ENCODE data around the gene TTC23. TPM values are rescaled to one million over a fixed set of nuclear protein-coding genes. Genes with fewer than 3 reads are reported as not detected.

TTC23 gene
- total RNA-seq, 4 donors from 2014 or later = 19.9 to 45.3 (median 34.0) TPM

DNA sequence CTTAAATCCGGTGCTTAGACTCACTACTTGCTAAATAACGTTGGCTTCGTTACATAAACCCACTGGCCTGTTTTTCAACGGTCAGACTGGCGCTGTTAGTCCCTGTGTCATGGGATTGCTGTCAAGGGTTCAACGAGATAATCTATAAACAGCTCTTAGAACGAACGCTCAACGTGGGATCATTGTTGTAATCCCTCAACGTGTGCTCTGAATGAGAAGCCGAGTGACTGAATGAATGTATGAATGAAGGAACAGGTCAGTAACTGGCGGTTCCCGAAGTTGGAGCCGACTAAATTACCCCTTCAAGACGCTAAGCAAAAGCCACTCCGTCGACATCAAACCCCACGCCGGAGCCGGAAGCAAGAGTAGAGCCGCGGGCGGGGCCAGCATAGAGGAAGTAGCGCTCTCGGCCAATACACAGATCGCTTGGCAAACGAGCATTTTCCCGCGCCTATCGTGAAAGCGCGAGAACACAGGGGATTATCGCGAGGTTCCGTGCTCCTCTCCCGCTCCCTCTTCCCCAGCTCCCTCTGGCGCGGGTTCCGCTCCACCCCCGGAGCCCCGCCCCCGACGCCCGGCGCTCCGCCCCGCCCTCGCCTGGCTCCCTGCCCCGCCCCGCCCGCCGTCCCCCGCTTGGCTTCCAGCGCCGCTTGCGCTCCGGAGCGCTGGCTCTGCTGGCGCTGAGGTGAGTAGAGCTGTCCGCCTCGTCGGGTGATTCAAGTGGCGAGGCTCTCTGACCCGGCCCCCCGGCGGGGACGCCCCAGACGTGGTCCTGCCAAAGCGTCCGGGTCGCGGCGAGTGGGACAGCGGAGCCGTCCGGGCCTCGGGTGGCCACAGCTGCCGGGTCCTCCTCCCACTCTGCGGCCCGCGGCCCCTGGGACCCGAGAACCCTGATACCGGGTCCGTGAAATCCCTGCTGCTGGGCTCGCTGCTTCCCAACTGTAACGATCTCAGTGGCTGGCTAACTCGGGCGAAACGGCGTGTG, 1.8 kb upstream of the TTC23 start, which contains the start of gene LRRC28:
TSS of gene LRRC28 (plus strand) at position 625 of the 985 bp plus-strand sequence. CDS start 4,477 bp downstream, outside the sequence.
- 2% methylated on average over 34 to 53 of the region's 90 CpGs for WGBS, 2 donors
- Histone ChIP-seq H3K27ac (peak within 1 kb of the TSS; percentile 89 to 96 (median 93)), H3K36me3 (peaks cover 0 to 3% of the 10 kb centered on the region in 2 donors), H3K9me3 (no peaks in the 10 kb centered on the region), H3K27me3 (no peaks in the 10 kb centered on the region), H3K4me3 (replicated peaks in 1 of 3) (peak within 1 kb of the TSS; percentile 70 to 79 (median 73)), H3K4me1 (peaks cover 12 to 26% of the 10 kb centered on the region in 2 donors)
- TF ChIP-seq POLR2A (IDR thresholded peaks at IDR 0.05) = peak; percentile 70 to 88
- TF ChIP-seq CTCF (IDR thresholded peaks at IDR 0.05) = peak in 1 of 6 experiments; percentile 4
- intact Hi-C loops (cut with DNase I) = no loop called here
- DNase-seq = peak; percentile 99

GRCh38 chr15:99250494-99250856, 1.1 kb upstream of the TTC23 start:
- Histone ChIP-seq H3K9me3 (no peaks in the 10 kb centered on the region), H3K36me3 (no peaks in the 10 kb centered on the region), H3K4me3 (replicated peaks in 1 of 3) (peak overlapping the region; percentile 33 to 79 (median 70)), H3K27ac (peak overlapping the region; percentile 56 to 85 (median 81)), H3K27me3 (no peaks in the 10 kb centered on the region), H3K4me1 (peaks cover 12 to 26% of the 10 kb centered on the region in 2 donors)
- TF ChIP-seq POLR2A (IDR thresholded peaks at IDR 0.05) (no peak), CTCF (IDR thresholded peaks at IDR 0.05) (no peak)
- DNase-seq = no peak
- 15 to 17% methylated on average over 7 of the region's 7 CpGs for WGBS, 2 donors
- intact Hi-C loops (cut with DNase I) = no loop called here

- no peaks in the 10 kb centered on the region for H3K9me3 ChIP-seq
- no peaks in the 10 kb centered on the region for H3K36me3 ChIP-seq
- intact Hi-C loops (cut with DNase I) = no loop called here
- TF ChIP-seq POLR2A (IDR thresholded peaks at IDR 0.05) (no peak), CTCF (IDR thresholded peaks at IDR 0.05) (no peak)
- WGBS, 2 donors = 23 to 30% methylated on average over 4 of the region's 4 CpGs
- H3K4me1 ChIP-seq = peaks cover 12 to 26% of the 10 kb centered on the region in 2 donors
- H3K27ac ChIP-seq = peak overlapping the region in 2 of 3 donors; percentile 73 to 76
- H3K27me3 ChIP-seq = no peaks in the 10 kb centered on the region
- peak overlapping the region in 1 of 3 donors; percentile 79 for H3K4me3 ChIP-seq (replicated peaks in 1 of 3)
- DNase-seq = no peak
Measured at GRCh38 chr15:99250001-99250400, 620 bp upstream of the TTC23 start.

GRCh38 chr15:99248000-99248715, 1.2 kb downstream of the TTC23 start:
- Histone ChIP-seq H3K4me1 (peaks cover 12 to 20% of the 10 kb centered on the region in 2 donors), H3K4me3 (replicated peaks in 1 of 3) (peak overlapping the region in 2 of 3 donors; percentile 39 to 97), H3K9me3 (no peaks in the 10 kb centered on the region), H3K27me3 (no peaks in the 10 kb centered on the region), H3K36me3 (no peaks in the 10 kb centered on the region), H3K27ac (no peak overlapping the region)
- no peak for TF ChIP-seq POLR2A (IDR thresholded peaks at IDR 0.05)
- 74 to 75% methylated on average over 7 of the region's 7 CpGs for WGBS, 2 donors
- DNase-seq = no peak
- intact Hi-C loops (cut with DNase I) = no loop called here

DNA sequence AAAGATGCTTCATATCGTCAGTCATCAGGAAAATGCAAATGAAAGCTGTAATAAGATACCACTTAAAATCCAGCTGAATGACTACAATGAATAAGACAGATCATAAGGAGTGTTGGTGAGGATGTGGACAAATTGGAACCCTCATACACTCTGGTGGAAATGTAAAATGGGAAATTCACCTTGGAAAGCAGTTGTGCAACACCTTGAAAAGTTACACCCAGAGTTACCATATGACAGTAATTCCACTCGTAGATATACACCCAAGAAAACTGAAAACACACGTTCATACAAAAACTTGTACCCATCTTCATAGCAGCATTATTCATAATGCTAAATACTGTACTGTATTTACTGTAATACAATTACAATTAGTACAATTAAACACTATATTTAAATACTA, 2.3 kb downstream of the TTC23 start:
- intact Hi-C loops (cut with DNase I) = no loop called here
- Histone ChIP-seq H3K27ac (no peak overlapping the region), H3K4me3 (replicated peaks in 1 of 3) (no peak overlapping the region), H3K27me3 (no peaks in the 10 kb centered on the region), H3K36me3 (no peaks in the 10 kb centered on the region), H3K9me3 (no peaks in the 10 kb centered on the region), H3K4me1 (peaks cover 12 to 14% of the 10 kb centered on the region in 2 donors)
- TF ChIP-seq CTCF (IDR thresholded peaks at IDR 0.05) (no peak), POLR2A (IDR thresholded peaks at IDR 0.05) (no peak)
- WGBS, 2 donors = 84 to 89% methylated on average over 3 of the region's 3 CpGs
- no peak for DNase-seq

Measured in thyroid gland (tissue), 4 donors.